ENCODE measurements around the gene IL17RE. TPM values are rescaled to one million over a fixed set of nuclear protein-coding genes. Genes with fewer than 3 reads are reported as not detected.
A peak's percentile ranks its signal among the peaks of the same experiment; 100 is the strongest.

IL17RE gene
- total RNA-seq, 1 experiment from 2014 or later: 5.0 TPM

GRCh38 chr3:9861201-9861600 lies 41.4 kb upstream of the IL17RE start:
- TF ChIP-seq, protein P1, sequence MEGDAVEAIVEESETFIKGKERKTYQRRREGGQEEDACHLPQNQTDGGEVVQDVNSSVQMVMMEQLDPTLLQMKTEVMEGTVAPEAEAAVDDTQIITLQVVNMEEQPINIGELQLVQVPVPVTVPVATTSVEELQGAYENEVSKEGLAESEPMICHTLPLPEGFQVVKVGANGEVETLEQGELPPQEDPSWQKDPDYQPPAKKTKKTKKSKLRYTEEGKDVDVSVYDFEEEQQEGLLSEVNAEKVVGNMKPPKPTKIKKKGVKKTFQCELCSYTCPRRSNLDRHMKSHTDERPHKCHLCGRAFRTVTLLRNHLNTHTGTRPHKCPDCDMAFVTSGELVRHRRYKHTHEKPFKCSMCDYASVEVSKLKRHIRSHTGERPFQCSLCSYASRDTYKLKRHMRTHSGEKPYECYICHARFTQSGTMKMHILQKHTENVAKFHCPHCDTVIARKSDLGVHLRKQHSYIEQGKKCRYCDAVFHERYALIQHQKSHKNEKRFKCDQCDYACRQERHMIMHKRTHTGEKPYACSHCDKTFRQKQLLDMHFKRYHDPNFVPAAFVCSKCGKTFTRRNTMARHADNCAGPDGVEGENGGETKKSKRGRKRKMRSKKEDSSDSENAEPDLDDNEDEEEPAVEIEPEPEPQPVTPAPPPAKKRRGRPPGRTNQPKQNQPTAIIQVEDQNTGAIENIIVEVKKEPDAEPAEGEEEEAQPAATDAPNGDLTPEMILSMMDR (IDR thresholded peaks at IDR 0.05; ENCODE audit: unreplicated experiment): no peak

GRCh38 chr3:9861626-9862130 lies 41.0 kb upstream of the IL17RE start:
- ChIA-PET POLR2A (interaction anchor here (0.7 kb wide), 1 partner anchor 108 kb away, joined by 4 read pairs; no protein-coding TSS in a partner anchor), CTCF (no interaction called here)
- Mint-ChIP-seq H3K36me3 (ENCODE audit: insufficient read depth, unreplicated experiment) (no peaks in the 10 kb centered on the region), H3K4me3 (ENCODE audit: unreplicated experiment) (no peak overlapping the region), H3K27ac (ENCODE audit: low read depth, unreplicated experiment) (peak overlapping the region; percentile 59), H3K27me3 (ENCODE audit: insufficient read depth, unreplicated experiment) (no peaks in the 10 kb centered on the region), H3K4me1 (ENCODE audit: insufficient read depth, unreplicated experiment) (peaks cover 10% of the 10 kb centered on the region), H3K9me3 (ENCODE audit: unreplicated experiment) (no peaks in the 10 kb centered on the region)
- intact Hi-C loops (cut with micrococcal nuclease): no loop called here
- DNase-seq (ENCODE audit: unreplicated experiment): no peak
- TF ChIP-seq, protein P1 (IDR thresholded peaks at IDR 0.05; ENCODE audit: unreplicated experiment): no peak
- no TSS peak for BruUV-seq (replicated peaks)

More at GRCh38 chr3:9861201-9861600, 41.4 kb upstream of the IL17RE start:
- H3K4me3 Mint-ChIP-seq (ENCODE audit: unreplicated experiment): no peak overlapping the region
- intact Hi-C loops (cut with micrococcal nuclease): no loop called here
- DNase-seq (ENCODE audit: unreplicated experiment): no peak
- H3K27ac Mint-ChIP-seq (ENCODE audit: low read depth, unreplicated experiment): no peak overlapping the region
- BruUV-seq (replicated peaks): no TSS peak
- ChIA-PET POLR2A (interaction anchor here (0.7 kb wide), 1 partner anchor 109 kb away, joined by 4 read pairs; no protein-coding TSS in a partner anchor), CTCF (no interaction called here)
- no peaks in the 10 kb centered on the region for H3K9me3 Mint-ChIP-seq (ENCODE audit: unreplicated experiment)
- H3K36me3 Mint-ChIP-seq (ENCODE audit: insufficient read depth, unreplicated experiment): no peaks in the 10 kb centered on the region
- H3K27me3 Mint-ChIP-seq (ENCODE audit: insufficient read depth, unreplicated experiment): no peaks in the 10 kb centered on the region
- H3K4me1 Mint-ChIP-seq (ENCODE audit: insufficient read depth, unreplicated experiment): peaks cover 5% of the 10 kb centered on the region

GRCh38 chr3:9862391-9863057 lies 40.1 kb upstream of the IL17RE start:
- CTCF ChIA-PET: no interaction called here
- POLR2A ChIA-PET: interaction anchor here (2.8 kb wide), 1 partner anchor 10 kb away, joined by 13 read pairs; no protein-coding TSS in a partner anchor
- no peaks in the 10 kb centered on the region for H3K9me3 Mint-ChIP-seq (ENCODE audit: unreplicated experiment)
- no peaks in the 10 kb centered on the region for H3K27me3 Mint-ChIP-seq (ENCODE audit: insufficient read depth, unreplicated experiment)
- no peaks in the 10 kb centered on the region for H3K36me3 Mint-ChIP-seq (ENCODE audit: insufficient read depth, unreplicated experiment)
- DNase-seq (ENCODE audit: unreplicated experiment): no peak
- H3K27ac Mint-ChIP-seq (ENCODE audit: low read depth, unreplicated experiment): peak overlapping the region; percentile 59
- peaks cover 16% of the 10 kb centered on the region for H3K4me1 Mint-ChIP-seq (ENCODE audit: insufficient read depth, unreplicated experiment)
- TF ChIP-seq, protein P1 (IDR thresholded peaks at IDR 0.05; ENCODE audit: unreplicated experiment): no peak
- intact Hi-C loops (cut with micrococcal nuclease): no loop called here
- no TSS peak for BruUV-seq (replicated peaks)
- H3K4me3 Mint-ChIP-seq (ENCODE audit: unreplicated experiment): no peak overlapping the region

GRCh38 chr3:9863058-9863772 lies 39.4 kb upstream of the IL17RE start:
- H3K27me3 Mint-ChIP-seq (ENCODE audit: insufficient read depth, unreplicated experiment): no peaks in the 10 kb centered on the region
- no TSS peak for BruUV-seq (replicated peaks)
- ChIA-PET CTCF (interaction anchor here (0.9 kb wide), 1 partner anchor 55 kb away, joined by 3 read pairs; no protein-coding TSS in a partner anchor), POLR2A (interaction anchor here (0.5 to 6.2 kb wide), 7 partner anchors 11 to 83 kb away, joined by 3 to 70 read pairs (median 7); partner anchors contain the start of genes ARPC4, RPUSD3 and TADA3)
- TF ChIP-seq, protein P1 (IDR thresholded peaks at IDR 0.05; ENCODE audit: unreplicated experiment): no peak
- DNase-seq (ENCODE audit: unreplicated experiment): no peak
- H3K27ac Mint-ChIP-seq (ENCODE audit: low read depth, unreplicated experiment): no peak overlapping the region
- intact Hi-C loops (cut with micrococcal nuclease): no loop called here
- H3K9me3 Mint-ChIP-seq (ENCODE audit: unreplicated experiment): no peaks in the 10 kb centered on the region
- peaks cover 16% of the 10 kb centered on the region for H3K4me1 Mint-ChIP-seq (ENCODE audit: insufficient read depth, unreplicated experiment)
- H3K36me3 Mint-ChIP-seq (ENCODE audit: insufficient read depth, unreplicated experiment): no peaks in the 10 kb centered on the region
- no peak overlapping the region for H3K4me3 Mint-ChIP-seq (ENCODE audit: unreplicated experiment)

Data from MCF 10A (cell line).